ENCODE results near the gene DDI2. TPM values are rescaled to one million over a fixed set of nuclear protein-coding genes. Genes with fewer than 3 reads are reported as not detected.

The DDI2 gene
- total and polyA plus RNA-seq, 10 of the 15 experiments (the other 5 are each of a cell fraction or from before 2014, with no cell fraction given) = 3.3 to 33.1 (median 11.6) TPM

DNA sequence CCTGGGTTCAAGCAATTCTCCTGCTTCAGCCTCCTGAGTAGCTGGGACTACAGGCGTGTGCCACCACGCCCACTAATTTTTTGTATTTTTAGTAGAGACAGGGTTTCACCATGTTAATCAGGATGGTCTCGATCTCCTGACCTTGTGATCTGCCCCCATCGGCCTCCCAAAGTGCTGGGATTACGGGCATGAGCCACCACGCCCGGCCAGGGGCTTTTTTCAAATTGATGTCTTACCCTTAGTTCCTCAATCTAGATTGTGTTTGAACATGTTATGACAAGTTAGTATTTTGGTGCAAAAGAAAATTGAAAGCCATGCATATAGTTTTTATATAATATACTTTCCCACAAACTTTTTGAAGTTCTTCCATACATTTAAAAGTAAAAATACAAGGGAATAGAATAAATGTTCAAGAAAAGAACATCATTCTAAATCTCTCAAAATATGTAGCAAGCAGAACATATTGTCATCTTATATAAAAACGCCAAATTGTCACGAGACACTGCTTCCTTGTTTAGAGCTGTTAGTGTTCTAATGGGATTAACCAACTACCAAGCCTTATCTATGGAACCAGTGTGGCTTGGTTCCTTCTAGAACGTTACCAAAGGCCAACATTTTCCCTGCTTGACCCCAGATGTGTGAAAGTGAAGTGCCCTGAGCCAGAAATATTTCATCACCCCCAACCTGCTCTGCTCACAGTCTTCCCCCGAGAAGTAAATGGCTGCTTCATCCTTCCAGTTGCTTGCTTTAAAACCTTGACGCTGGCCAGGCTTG lies 57.3 kb downstream of the DDI2 start:
- WGBS (ENCODE audit: insufficient coverage, insufficient replicate concordance, low lambda C conversion rate, missing lambda C conversion rate) = 67% methylated on average over 12 of the region's 12 CpGs
- Histone ChIP-seq H3K27ac (ENCODE audit: control insufficient read depth, insufficient read depth) (no peak overlapping the region), H3K4me3 (no peak overlapping the region), H3K9ac (ENCODE audit: control insufficient read depth, insufficient read depth, low read length) (no peak overlapping the region), H3K4me1 (ENCODE audit: control insufficient read depth, insufficient read depth, low read length) (peaks cover 6% of the 10 kb centered on the region), H3K4me2 (ENCODE audit: control insufficient read depth, insufficient read depth) (no peak overlapping the region), H3K9me3 (replicated peaks; ENCODE audit: control insufficient read depth, insufficient read depth, low read length) (no peaks in the 10 kb centered on the region; the same call in 2 of the 3 replicates), H4K20me1 (ENCODE audit: control insufficient read depth, insufficient read depth) (no peaks in the 10 kb centered on the region), H3K36me3 (ENCODE audit: control insufficient read depth in 2 of 2, insufficient read depth in 2 of 2, low read length in 1 of 2) (no peaks in the 10 kb centered on the region), H2AFZ (ENCODE audit: control insufficient read depth, low read depth, low read length) (no peak overlapping the region), H3K27me3 (replicated peaks in 1 of 2; ENCODE audit: control insufficient read depth in 2 of 2, insufficient read depth in 2 of 2, low read length in 1 of 2) (no peaks in the 10 kb centered on the region), H3K79me2 (ENCODE audit: control insufficient read depth, insufficient read depth, low read length) (no peaks in the 10 kb centered on the region)
- CTCF ChIA-PET = no interaction called here
- DNase-seq (ENCODE audit: low read depth, low spot score) (no peak), FAIRE-seq (no peak), ATAC-seq (no peak)
- TF ChIP-seq RCOR1 (conservative IDR thresholded peaks at IDR 0.05; ENCODE audit: low read depth, low read length) (no peak), SREBF2 (IDR thresholded peaks at IDR 0.05; ENCODE audit: low read length) (no peak), HDGF (IDR thresholded peaks at IDR 0.05) (no peak), TCF7 (IDR thresholded peaks at IDR 0.05; ENCODE audit: borderline replicate concordance) (no peak), EGR1 (IDR thresholded peaks at IDR 0.05; ENCODE audit: borderline replicate concordance in 1 of 2, low read depth in 2 of 2, low read length in 2 of 2) (no peak)
- TF ChIP-seq, protein P1, sequence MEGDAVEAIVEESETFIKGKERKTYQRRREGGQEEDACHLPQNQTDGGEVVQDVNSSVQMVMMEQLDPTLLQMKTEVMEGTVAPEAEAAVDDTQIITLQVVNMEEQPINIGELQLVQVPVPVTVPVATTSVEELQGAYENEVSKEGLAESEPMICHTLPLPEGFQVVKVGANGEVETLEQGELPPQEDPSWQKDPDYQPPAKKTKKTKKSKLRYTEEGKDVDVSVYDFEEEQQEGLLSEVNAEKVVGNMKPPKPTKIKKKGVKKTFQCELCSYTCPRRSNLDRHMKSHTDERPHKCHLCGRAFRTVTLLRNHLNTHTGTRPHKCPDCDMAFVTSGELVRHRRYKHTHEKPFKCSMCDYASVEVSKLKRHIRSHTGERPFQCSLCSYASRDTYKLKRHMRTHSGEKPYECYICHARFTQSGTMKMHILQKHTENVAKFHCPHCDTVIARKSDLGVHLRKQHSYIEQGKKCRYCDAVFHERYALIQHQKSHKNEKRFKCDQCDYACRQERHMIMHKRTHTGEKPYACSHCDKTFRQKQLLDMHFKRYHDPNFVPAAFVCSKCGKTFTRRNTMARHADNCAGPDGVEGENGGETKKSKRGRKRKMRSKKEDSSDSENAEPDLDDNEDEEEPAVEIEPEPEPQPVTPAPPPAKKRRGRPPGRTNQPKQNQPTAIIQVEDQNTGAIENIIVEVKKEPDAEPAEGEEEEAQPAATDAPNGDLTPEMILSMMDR (IDR thresholded peaks at IDR 0.05 in 2 of 3, conservative IDR thresholded peaks at IDR 0.05 in 1 of 3; ENCODE audit: control insufficient read depth in 2 of 3, extremely low read depth in 1 of 3, insufficient read depth in 1 of 3, low read depth in 3 of 3, low read length in 3 of 3) = no peak
- TF ChIP-seq, protein P2, sequence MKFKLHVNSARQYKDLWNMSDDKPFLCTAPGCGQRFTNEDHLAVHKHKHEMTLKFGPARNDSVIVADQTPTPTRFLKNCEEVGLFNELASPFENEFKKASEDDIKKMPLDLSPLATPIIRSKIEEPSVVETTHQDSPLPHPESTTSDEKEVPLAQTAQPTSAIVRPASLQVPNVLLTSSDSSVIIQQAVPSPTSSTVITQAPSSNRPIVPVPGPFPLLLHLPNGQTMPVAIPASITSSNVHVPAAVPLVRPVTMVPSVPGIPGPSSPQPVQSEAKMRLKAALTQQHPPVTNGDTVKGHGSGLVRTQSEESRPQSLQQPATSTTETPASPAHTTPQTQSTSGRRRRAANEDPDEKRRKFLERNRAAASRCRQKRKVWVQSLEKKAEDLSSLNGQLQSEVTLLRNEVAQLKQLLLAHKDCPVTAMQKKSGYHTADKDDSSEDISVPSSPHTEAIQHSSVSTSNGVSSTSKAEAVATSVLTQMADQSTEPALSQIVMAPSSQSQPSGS (IDR thresholded peaks at IDR 0.05; ENCODE audit: low read length) = no peak
- POLR2A ChIA-PET = no interaction called here
- RAD21 ChIA-PET (ENCODE audit: unreplicated experiment) = no interaction called here
- no TSS peak for BruUV-seq (replicated peaks)
- SMC1A ChIA-PET (ENCODE audit: uncharacterized antibody, unreplicated experiment) = interaction anchor here (0.5 to 0.6 kb wide), 2 partner anchors 16 to 159 kb away, joined by 3 read pairs; no protein-coding TSS in a partner anchor
- intact Hi-C loops (cut with micrococcal nuclease; ENCODE audit: unreplicated experiment) (no loop called here), in situ Hi-C loops (cut with MboI) (no loop called here)

Data from GM12878 (cell line).